ENCODE measurements around the gene TRERF1. TPM values are rescaled to one million over a fixed set of nuclear protein-coding genes. Genes with fewer than 3 reads are reported as not detected.

TRERF1 gene
- total RNA-seq, 1 donor from 2014 or later = 0.40 TPM

DNA sequence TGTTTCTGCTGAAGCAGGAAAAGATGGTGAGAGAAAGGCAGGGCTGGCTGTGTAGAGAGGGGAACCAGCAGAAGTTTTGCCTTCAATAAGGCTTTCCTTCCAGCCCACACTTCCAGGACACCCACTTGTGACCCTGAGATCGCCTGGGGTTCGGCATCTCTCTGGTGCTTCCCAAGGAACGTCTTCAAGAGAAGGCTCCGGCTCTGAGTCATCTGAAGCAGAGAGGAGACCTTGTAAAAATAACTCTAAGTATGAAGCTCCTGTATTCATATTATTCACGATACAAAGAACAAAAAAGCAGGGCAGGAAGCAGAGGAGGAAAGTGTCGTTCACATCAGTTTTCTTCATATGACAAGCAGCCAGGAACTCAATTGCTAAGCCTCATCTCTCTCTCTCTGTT, 138.7 kb downstream of the TRERF1 start:
- DNase-seq (ENCODE audit: low read depth, low spot score) = no peak

DNA sequence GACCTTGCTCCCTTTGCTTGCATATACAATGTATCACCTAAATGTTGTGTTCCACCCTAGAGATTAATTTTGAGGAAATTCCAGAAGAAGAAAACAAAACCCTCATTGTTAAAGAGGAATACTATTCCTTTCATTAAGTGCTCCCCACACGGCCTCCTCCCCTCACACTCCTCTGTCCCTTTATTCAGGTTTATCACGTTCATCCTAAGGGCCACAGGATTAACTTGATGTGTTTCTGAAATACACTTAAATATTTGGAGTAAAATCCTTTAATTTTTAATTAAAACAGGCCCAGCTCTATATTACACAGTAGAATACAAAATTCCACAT, 144.6 kb downstream of the TRERF1 start:
- no peak for DNase-seq (ENCODE audit: low read depth, low spot score)

DNA sequence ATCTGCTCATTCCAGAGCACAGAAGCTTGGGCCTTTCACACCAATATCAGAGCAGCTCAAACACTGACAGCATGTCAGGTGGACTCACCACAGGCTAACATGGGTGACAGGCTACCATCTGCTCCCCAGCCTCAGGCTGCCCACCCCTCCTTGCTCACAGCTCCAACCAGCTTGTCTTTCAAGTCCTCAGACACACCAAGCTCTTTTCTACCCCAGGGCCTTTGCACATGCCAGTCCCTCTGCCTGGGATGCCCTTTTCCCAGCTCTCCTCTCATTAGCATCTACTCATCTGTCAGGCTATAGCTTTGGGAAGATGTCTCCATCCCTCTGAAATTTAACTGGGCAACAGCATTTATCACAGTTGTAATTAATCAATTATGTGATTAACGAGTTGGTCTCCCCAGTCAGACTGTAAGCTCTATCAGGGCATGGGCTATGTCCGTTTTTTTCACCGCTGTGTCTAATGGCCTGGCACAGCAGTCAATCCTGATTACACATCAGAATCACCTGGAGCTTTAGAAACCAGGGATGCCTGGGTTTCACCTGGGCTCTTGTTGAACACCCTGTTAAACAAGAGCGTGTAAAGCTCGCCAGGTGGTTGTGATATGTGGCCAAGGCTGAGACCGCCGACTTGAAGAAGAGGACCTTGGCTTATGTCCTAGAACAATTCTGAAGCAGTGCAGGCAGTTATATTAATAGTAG, 145.1 kb downstream of the TRERF1 start:
- no peak for DNase-seq (ENCODE audit: low read depth, low spot score)

DNA sequence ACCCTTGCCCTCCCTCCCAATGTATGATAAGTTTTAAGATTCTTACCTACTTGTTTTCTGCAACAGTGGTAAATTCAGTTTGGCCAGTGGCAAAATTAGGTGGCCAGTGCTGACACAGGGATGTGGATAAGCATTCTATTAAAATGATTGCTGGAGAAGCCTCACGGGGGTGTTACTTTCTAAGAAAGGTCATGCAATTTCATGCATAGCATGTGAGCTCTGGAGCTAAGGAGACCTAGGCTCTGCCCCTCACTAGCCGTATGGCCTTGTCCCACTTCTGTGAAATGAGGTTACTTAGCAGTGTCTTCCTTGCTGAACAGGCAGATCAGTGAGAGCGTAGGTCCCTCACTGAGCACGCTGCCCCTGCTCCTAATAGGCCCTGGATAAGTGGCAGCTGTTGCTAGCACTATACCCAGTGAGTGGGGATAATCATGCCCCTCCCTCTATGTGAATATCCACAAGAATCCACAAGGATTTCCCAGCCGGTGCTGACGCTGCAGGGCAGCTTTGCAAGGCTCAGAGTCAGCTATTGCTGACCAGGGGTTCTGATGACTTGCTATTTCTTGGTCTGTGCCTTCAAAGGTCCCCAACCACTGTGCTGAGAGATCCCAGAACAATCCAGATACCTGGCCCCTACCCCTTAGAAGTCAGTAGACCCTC, 147.5 kb downstream of the TRERF1 start:
- no peak for DNase-seq (ENCODE audit: low read depth, low spot score)

DNA sequence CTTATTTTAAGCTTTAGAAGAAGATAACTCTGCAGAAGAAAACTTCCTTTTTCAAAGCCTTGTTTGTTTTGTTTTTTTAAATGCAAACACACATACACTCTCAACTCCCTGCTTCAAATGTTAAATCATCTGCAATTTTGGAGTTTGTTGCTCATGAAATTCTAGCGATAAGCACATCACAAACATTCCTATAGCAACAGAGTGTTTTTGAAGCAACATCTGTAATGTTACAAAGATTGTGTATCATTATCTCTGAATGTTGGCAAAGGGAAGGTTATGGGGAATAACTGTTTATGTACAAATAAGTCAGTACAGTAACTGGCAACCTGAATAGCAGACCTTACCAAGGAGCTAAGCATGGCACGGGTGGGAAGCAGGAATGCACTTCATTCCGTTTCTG, 149.3 kb downstream of the TRERF1 start:
- no peak for DNase-seq (ENCODE audit: low read depth, low spot score)

DNA sequence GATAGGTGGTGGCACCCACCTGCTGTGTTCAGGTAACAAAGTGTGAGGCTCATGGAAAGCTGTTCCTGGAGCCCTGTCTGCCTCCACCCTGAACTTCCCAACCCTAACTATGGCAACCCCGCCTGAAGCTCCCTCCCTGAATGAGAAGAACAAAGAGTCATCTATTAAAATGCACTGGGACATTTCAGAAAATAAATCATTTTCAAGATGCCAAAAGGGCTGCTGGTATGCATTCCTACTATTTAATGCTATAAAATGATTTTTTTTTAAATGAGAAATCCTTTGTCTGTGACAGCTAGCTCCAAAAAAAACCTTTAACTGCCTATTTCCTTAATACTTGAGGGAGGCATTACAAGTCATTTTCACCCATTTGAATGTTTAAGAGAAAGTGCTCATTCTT, 149.7 kb downstream of the TRERF1 start:
- DNase-seq (ENCODE audit: low read depth, low spot score) = no peak

DNA sequence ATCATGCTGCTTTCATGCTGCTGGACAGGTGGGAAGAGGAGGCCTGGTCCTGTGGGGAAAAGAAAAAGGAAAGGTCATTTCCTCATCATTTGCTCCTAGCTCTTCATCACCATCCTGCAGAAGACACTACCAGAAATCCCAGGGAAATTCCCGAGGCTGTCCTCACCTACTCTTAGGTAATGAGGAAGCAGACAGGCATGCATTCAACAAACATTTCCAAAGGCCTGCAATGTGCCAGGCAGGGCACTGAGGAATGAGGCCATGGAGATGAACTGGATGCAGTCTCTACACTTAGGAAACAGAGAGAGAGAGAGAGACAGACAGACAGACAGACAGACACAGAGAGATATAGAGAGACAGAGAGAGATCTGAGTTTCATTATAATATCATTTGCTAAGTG, 151.0 kb downstream of the TRERF1 start:
- DNase-seq (ENCODE audit: low read depth, low spot score) = no peak

DNA sequence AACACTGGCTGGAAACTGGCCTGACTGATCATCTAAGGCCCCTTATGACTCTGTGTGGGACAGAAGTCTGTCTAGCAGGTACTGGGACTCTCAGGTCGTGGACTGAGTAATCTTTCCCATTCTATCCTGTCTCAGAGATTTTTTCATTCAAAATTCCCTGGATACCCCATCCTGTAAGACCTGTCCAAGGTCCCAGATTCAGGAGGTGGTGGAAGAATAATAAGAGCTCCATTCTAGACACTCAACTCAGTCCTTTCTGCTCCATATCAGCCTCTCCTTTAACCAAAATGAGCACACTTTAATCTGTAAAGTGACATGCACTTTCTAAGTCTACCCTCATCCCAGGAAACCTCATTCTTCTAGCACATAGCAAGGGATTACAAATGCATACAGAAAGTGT, 151.5 kb downstream of the TRERF1 start:
- no peak for DNase-seq (ENCODE audit: low read depth, low spot score)

DNA sequence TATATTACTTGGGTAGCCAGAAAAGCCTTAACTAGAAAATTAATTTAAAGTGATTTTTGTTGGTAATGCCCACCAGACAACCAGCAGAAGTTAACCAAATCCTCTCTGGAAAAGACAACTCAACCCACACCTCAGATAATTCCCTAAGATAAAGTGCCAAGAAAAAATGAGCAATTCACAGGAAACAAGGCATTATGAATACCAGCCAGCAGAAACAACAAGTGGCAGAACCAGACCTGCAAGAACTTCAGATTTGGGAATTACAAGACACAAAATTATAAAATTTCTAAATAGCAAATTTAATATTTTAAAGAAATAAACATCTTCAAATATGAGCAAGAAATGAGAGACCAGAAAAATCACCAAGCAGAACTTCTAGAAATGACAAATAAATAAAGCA, 154.1 kb downstream of the TRERF1 start:
- no peak for DNase-seq (ENCODE audit: low read depth, low spot score)

DNA sequence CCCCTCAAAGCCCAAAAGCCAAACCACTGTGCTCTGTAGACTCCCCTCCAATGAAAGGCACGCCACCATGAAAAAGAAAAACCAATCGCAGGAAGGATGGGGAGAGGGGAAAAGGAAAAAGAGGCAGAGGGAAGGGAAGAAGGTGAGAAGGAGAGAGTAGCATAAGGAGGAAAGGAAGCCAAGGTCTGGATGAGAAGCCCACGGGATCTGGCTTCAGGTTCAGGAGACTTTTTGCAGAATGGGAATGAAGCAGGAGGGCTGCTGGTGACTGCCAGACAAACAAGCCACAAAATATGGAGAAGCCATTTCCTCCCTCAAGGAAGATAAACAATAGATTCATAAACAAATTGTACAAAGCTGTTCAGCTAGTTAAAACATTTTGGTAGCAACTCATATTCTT, 155.1 kb downstream of the TRERF1 start:
- no peak for DNase-seq (ENCODE audit: low read depth, low spot score)

DNA sequence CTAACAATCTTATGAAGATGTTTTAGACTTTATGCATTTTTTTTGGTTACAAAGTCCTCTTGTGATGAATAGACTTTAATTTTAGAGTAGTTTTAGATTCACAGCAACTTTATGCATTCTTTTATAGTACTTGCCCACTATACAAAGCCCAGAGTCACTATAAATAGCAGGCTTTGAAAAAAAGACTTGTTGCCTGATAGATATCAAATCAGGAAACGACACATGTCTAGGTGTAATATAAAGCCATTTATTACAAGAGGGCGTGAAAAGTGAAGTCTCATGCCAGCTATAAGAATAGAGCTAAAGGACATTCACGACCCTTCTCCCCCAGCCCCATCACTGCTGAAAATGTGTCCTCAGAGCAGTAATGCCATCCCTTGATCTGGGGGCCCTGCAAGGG, 156.0 kb downstream of the TRERF1 start:
- DNase-seq (ENCODE audit: low read depth, low spot score) = no peak

DNA sequence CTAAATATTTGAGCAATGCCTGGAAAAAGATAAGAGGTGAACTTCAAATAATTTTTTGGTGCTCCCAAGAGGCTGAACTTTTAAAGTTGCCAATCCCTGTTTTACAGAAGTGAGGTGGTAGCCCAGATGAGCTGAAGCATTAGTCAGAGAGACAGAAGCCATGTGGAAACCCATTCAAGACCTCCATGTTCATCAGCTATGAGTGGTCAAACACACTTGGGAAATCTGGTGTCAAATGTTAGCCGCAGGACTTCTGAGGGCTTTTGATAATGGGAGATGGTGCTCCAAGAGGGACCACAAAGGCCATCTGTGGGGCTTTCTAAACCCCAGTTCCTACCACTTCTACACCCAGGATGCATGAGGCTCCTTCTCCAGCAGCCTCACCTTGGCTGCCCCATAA, 156.5 kb downstream of the TRERF1 start:
- DNase-seq (ENCODE audit: low read depth, low spot score) = no peak

DNA sequence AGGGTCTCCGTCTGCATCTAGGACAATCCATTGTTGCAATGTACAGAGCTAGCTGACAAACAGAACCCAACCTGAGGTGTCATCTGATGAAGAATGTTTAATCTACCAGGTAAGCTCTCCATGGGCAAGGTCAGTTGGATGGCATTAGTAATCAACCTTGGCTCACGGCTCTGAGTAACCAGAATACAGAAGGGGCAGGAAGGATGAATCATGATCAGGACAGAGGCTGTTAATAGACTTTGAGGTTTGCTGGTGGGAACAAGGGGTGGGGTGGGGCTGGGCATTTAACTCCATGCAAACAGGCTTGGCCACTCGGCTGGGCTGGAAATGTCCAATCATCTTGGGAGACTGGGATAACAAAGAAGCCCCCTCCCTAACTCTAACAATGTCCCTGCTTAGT, 157.0 kb downstream of the TRERF1 start:
- no peak for DNase-seq (ENCODE audit: low read depth, low spot score)

DNA sequence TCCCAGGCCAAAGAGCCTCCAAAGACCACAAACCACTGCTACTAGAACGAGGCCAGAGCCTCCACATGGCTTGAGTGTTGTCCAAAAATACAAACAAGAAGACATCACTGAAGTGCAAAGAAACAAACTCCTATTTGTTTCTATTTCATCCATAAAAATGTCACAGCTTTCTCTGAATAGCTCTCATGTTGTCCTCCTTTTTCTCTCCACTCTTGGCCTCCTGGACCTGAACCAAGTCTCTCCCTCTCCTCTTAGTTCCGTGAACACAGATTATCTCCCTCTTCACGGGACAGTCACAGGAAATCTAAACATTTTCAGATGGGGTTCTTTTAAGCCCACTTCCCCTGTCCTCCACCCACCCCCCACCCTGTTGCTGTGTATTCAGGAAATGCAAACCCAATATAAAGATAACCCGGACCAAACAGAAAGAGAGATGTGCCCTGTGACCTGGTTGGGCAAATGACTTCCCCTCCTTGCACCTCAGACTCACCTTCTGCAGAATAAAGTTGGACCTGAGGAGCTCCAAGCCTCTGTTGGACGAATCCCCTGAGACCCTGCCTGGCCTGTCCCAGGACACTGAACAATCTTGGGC, 158.2 kb downstream of the TRERF1 start:
- DNase-seq (ENCODE audit: low read depth, low spot score) = no peak

DNA sequence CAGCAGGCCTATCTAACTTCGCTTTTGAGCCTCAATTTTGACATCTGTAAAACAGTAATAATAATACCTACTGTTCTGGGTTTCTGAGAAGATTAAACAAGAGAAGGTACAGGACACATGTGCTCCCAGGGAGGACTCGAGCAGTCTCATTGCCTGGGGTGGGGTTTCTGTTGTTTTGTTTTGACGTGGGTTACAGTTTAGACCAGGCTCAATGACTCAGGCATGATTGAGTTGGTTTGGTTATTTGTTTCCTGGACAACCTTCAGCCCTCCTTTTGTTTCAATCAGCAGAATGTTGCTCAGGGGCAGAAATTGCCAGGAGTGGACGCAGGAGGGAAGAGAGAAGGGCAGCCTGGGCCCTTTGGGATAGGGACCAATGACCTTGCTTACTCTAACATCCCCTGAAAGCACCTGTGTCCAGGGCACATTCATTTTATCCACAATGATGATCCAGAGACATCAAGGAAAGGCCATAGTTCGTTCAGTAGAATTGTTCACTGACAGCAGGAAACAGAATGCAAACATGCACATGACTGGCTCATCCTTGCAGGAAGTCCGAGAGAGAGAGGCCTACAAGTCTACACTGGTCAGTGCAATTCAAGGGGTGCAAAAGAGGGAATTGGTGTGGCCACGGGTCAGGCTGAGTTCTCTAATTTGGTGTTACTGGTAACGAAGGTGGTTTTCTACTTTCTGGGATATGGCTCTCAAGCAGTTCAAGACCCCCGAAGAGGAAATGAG, 159.6 kb downstream of the TRERF1 start:
- no peak for DNase-seq (ENCODE audit: low read depth, low spot score)

DNA sequence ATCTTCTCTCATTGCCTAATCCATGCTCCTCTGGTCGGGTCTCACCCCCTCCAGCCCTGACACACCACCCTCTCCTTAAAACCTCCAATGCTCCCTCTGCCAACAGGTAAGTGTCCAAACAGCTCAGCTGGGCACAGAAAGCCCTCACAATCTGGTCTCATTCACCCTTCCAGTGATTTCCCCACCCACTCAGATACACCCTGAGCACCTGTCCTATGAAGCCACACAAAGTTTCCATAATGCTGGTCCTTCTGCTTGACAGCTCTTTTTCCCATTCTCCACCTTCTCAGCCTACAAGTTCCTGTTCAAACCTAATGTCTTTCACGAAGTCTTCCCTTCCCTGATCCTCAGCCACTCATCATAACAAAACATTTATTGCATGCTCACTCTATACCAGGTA, 164.0 kb downstream of the TRERF1 start:
- no peak for DNase-seq (ENCODE audit: low read depth, low spot score)

DNA sequence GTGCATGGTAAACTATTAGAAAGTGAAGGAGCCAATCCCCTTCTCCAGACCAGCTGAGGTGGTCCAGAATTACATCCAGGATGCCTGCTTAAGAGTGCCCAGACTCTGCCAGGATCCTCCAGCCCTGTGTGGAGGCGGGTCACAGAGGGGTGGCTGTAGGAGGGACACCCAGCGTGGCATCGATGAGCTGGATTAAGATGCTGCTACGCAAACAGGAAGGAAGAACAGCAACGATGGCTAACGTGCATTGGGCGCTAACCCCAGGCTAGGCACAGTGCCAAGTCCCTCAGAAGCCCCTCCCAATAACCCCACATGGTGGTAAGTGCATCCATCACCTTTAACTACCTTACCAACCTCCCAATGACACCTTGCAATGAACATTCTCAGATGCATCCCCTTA, 170.2 kb downstream of the TRERF1 start:
- no peak for DNase-seq (ENCODE audit: low read depth, low spot score)

DNA sequence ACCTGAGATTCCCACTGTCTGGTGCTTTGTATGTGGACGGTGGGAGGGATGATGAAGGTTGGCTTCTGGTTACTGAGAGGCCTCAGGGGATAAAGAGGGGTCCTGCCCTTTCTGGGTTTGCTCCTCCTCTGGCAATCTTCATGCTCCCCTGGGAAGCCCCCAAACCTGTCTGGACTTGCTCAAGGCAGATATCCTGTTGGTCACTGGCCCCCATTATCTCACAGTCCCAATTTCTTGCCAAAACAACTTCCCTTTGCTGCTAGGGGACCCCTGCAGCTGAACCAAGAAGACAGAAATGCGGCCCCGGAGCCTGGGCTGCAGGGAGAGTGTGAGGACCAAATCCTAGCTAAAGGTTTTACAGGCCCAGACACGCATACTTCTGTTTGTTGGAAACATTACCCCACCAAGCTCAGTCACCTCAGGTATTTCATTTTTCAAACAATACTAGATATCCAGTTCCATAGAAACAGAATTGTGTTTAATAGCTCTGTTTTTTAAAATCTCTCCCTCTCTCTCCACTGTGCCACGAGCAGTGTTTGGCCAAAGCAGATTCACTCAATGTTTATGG, 170.7 kb downstream of the TRERF1 start:
- no peak for DNase-seq (ENCODE audit: low read depth, low spot score)

DNA sequence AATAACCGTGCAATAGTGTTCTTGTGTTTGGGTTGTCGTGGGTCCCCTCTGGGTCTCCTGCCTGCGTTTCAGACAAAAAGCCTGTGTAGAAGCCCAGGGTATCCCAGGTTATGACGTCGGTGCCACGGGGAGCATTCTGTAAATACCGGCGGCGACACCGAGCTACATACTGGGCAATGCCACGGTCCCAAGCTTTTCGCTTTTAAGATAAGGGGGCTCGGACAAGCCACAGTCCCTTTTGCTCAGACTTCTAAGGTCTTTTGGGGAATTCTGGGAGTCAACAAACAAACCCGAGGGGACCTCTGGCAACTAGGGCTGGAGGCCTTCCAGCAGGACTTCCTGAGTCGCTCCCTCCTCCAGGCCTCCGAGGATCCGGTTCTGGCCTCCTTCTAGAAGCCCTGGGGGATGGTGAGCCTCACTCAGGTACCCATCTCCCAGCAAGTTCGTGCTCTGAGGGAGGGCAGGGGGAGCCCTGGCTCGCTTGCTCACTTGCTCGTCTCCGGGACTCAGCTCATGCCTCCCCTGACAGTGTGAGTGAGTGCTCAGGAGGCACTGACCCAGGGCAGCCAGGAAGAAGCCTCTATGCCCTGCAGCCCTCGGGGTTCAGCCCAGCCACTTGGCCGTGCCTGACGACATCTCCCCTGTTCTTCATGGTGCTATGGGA, 171.6 kb downstream of the TRERF1 start:
- no peak for DNase-seq (ENCODE audit: low read depth, low spot score)

DNA sequence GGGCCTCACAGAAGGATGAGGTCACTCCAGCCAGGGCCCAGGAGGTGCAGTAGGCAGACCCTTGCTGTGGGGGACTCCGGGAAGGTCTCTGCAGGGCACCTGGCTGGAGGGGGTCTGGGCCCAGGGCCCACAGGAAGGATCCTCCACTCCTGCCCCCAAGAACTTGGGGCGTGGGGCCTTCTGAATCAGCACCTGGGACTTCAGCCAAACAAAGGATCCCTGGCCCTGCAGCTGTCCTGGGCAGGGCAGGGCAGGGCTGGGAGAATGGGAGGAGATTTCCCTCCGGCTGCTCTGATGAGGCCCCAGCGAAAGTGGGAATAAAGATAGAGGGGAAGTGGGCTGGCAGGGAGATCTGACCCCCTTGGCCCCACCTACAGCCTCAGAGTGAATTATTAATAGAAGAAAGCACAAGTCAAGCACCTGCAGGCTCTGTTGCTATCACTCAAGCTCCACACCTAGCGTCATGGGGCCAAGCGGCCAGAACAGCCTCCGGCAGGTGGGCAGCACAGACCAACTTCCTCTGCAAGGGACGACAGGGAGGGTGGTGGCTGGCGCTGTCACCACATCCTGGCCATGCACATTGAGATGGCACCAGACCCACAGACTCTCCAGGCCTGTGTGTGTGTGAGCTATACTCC, 172.5 kb downstream of the TRERF1 start:
- no peak for DNase-seq (ENCODE audit: low read depth, low spot score)
